Activated T-helper 9 cell treated with anti-CD3 and anti-CD28 coated beads, Interleukin-2, amount 50 U/mL, for 16 hours (primary cell): Measurements from ENCODE around the gene MESP2.
"Not testable (repeated sequence)": the region's sequence is repeated elsewhere in the genome, so short reads cannot be mapped to it uniquely, and the experiment has no call there.

Experiments
- DNase-seq: peaks from one replicate; pipeline ENCODE4 v3.0.0-alpha.2; 2020; ENCODE audit warnings: low read depth

MESP2 gene

GRCh38 chr15:89781891-89782618 lies 5.9 kb downstream of the MESP2 start:
- no peak for DNase-seq

- DNase-seq: not testable (repeated sequence)
These were observed 6.5 kb downstream of the MESP2 start for GRCh38 chr15:89782619-89782950.

GRCh38 chr15:89783111-89783860 lies 7.2 kb downstream of the MESP2 start:
- DNase-seq: no peak

- DNase-seq: no peak
These were observed 7.9 kb downstream of the MESP2 start for GRCh38 chr15:89783861-89784685.

GRCh38 chr15:89784686-89784960 lies 8.5 kb downstream of the MESP2 start:
- DNase-seq: no peak

GRCh38 chr15:89785064-89785773 lies 9.1 kb downstream of the MESP2 start:
- no peak for DNase-seq

GRCh38 chr15:89785774-89786140 lies 9.6 kb downstream of the MESP2 start:
- DNase-seq: no peak

GRCh38 chr15:89787944-89788343 lies 11.8 kb downstream of the MESP2 start:
- no peak for DNase-seq

GRCh38 chr15:89788585-89788984 lies 12.5 kb downstream of the MESP2 start:
- DNase-seq: not testable (repeated sequence)

GRCh38 chr15:89790206-89790605 lies 14.1 kb downstream of the MESP2 start:
- no peak for DNase-seq

GRCh38 chr15:89790661-89791060 lies 14.5 kb downstream of the MESP2 start:
- DNase-seq: no peak

- no peak for DNase-seq
These were observed 16.1 kb downstream of the MESP2 start for GRCh38 chr15:89792106-89792805.

- DNase-seq: no peak
These were observed 18.6 kb downstream of the MESP2 start for GRCh38 chr15:89794627-89795241.

- DNase-seq: no peak
These were observed 19.9 kb downstream of the MESP2 start for GRCh38 chr15:89795996-89796395.

- no peak for DNase-seq
These were observed 21.6 kb downstream of the MESP2 start for GRCh38 chr15:89797678-89798201.

GRCh38 chr15:89799011-89799911 lies 23.1 kb downstream of the MESP2 start:
- DNase-seq: no peak

- no peak for DNase-seq
These were observed 23.9 kb downstream of the MESP2 start for GRCh38 chr15:89799918-89800498.

GRCh38 chr15:89801471-89802195 lies 25.5 kb downstream of the MESP2 start:
- DNase-seq: no peak
